ENCODE results near the gene MPC2. TPM values are rescaled to one million over a fixed set of nuclear protein-coding genes. Genes with fewer than 3 reads are reported as not detected.

Gene MPC2
- total and polyA plus RNA-seq, 2 of the 8 experiments (the other 6 are each of a cell fraction or from before 2014, with no cell fraction given): 18.6 to 40.9 TPM

- H3K56ac ChIP-seq (replicated peaks; ENCODE audit: insufficient read length, low read depth, low read length): no peak overlapping the region
- no peaks in the 10 kb centered on the region for H3K4me1 ChIP-seq (replicated peaks in 1 of 4; ENCODE audit: control insufficient read depth in 3 of 4, insufficient read depth in 4 of 4, low read length in 3 of 4)
- H3K79me1 ChIP-seq (ENCODE audit: low read depth, low read length): no peaks in the 10 kb centered on the region
- H2BK15ac ChIP-seq (ENCODE audit: low read length): no peak overlapping the region
- no peak overlapping the region for H4K91ac ChIP-seq (replicated peaks; ENCODE audit: insufficient read length, low read length)
- no peaks in the 10 kb centered on the region for H3K9me3 ChIP-seq (ENCODE audit: insufficient read depth in 2 of 2, low read depth in 1 of 2, low read length in 1 of 2)
- H2BK12ac ChIP-seq (ENCODE audit: low read depth, low read length): no peak overlapping the region
- no peaks in the 10 kb centered on the region for H4K20me1 ChIP-seq (replicated peaks in 1 of 2; ENCODE audit: control insufficient read depth in 1 of 2, insufficient read depth in 2 of 2, low read length in 2 of 2)
- H3K4ac ChIP-seq (replicated peaks; ENCODE audit: insufficient read length, low read depth, low read length): no peak overlapping the region
- no peak overlapping the region for H2BK120ac ChIP-seq (replicated peaks; ENCODE audit: low read depth, low read length)
- H4K8ac ChIP-seq (ENCODE audit: extremely low read depth, insufficient read depth, low read length): no peak overlapping the region
- WGBS, 2 experiments (ENCODE audit: extremely low coverage in 1 of 2, insufficient coverage in 1 of 2, insufficient read length in 1 of 2, insufficient replicate concordance in 2 of 2, low coverage in 1 of 2, low lambda C conversion rate in 2 of 2, missing lambda C conversion rate in 1 of 2): 98% methylated on average over 3 of the region's 3 CpGs; no CpG with 5 or more reads in 1 of the 2 experiments
- H3K9ac ChIP-seq (replicated peaks in 1 of 4; ENCODE audit: extremely low read depth in 1 of 4, low read depth in 3 of 4, low read length in 3 of 4): no peak overlapping the region
- CTCF ChIA-PET (ENCODE audit: partially characterized antibody): interaction anchor here (1.8 to 2.0 kb wide), 2 partner anchors 11 to 21 kb away, joined by 5 to 6 read pairs; no protein-coding TSS in a partner anchor
- FAIRE-seq (no peak), DNase-seq (ENCODE audit: low read depth in 1 of 2, low spot score in 2 of 2) (no peak)
- no peak overlapping the region for H2AK5ac ChIP-seq (ENCODE audit: low read depth, low read length)
- no peak overlapping the region for H2BK5ac ChIP-seq (ENCODE audit: low read depth, low read length)
- no peak overlapping the region for H4K5ac ChIP-seq (ENCODE audit: insufficient read length, low read depth, low read length)
- no peak overlapping the region for H3K27ac ChIP-seq (ENCODE audit: low read depth, low read length)
- POLR2A ChIA-PET (ENCODE audit: partially characterized antibody): interaction anchor here (2.5 kb wide), 1 partner anchor 54 kb away, joined by 5 read pairs; no protein-coding TSS in a partner anchor
- no peaks in the 10 kb centered on the region for H3K23me2 ChIP-seq (ENCODE audit: low read depth, low read length)
- H3K4me2 ChIP-seq (ENCODE audit: insufficient read depth in 1 of 2, low read depth in 2 of 2, low read length in 2 of 2): no peak overlapping the region
- TF ChIP-seq ATF3 (IDR thresholded peaks at IDR 0.05; ENCODE audit: insufficient read depth, low read depth, low read length): no peak
- no peak for TF ChIP-seq NRF1 (IDR thresholded peaks at IDR 0.05; ENCODE audit: low read depth, low read length)
- no peak for TF ChIP-seq EGR1 (IDR thresholded peaks at IDR 0.05; ENCODE audit: borderline replicate concordance, low read depth, low read length)
- TF ChIP-seq CBX8 (IDR thresholded peaks at IDR 0.05; ENCODE audit: borderline replicate concordance, low read depth, low read length): no peak
- no peak for TF ChIP-seq KDM5A (IDR thresholded peaks at IDR 0.05; ENCODE audit: low read length)
- no peak for TF ChIP-seq MAFK (IDR thresholded peaks at IDR 0.05; ENCODE audit: low read depth, low read length)
- TF ChIP-seq CBX5 (IDR thresholded peaks at IDR 0.05; ENCODE audit: low read depth, low read length): no peak
- no peak for TF ChIP-seq TBP (IDR thresholded peaks at IDR 0.05; ENCODE audit: low read depth, low read length)
- TF ChIP-seq KDM1A (IDR thresholded peaks at IDR 0.05; ENCODE audit: borderline replicate concordance, low read length): no peak
- no peak for TF ChIP-seq SAP30 (IDR thresholded peaks at IDR 0.05; ENCODE audit: insufficient read depth, insufficient replicate concordance, low read length)
- no peaks in the 10 kb centered on the region for H3K27me3 ChIP-seq (replicated peaks in 1 of 4; ENCODE audit: control insufficient read depth in 3 of 4, extremely low read depth in 1 of 4, insufficient read depth in 3 of 4, low read length in 3 of 4)
- no peak overlapping the region for H3K18ac ChIP-seq (ENCODE audit: extremely low read depth, low read length)
- H3K79me2 ChIP-seq (ENCODE audit: control insufficient read depth in 1 of 2, insufficient read depth in 2 of 2, low read length in 2 of 2): no peaks in the 10 kb centered on the region
- H3K4me3 ChIP-seq (ENCODE audit: extremely low read depth in 1 of 4, insufficient read depth in 2 of 4, low read depth in 3 of 4, low read length in 4 of 4): no peak overlapping the region
- no peak overlapping the region for H3K14ac ChIP-seq (ENCODE audit: insufficient read length)
- no peak overlapping the region for H3K23ac ChIP-seq (ENCODE audit: insufficient read length)
- H2BK20ac ChIP-seq (ENCODE audit: low read length): no peak overlapping the region
- H2AFZ ChIP-seq (ENCODE audit: low read length): no peak overlapping the region
- no peaks in the 10 kb centered on the region for H3K36me3 ChIP-seq (ENCODE audit: control insufficient read depth in 2 of 4, insufficient read depth in 4 of 4, low read length in 3 of 4)
These were observed 55.1 kb downstream of the MPC2 start for GRCh38 chr1:167881786-167882185.
